DOHH2 (cell line): ENCODE results near the gene SLIT1.

Experiments
- EZH2phosphoT487 ChIP-seq: fragments of 200-600 bp; sonication (generic); IDR thresholded peaks from 2 replicates; pipeline ENCODE4 v1.6.1; 2017; ENCODE audit warnings: borderline replicate concordance, mild to moderate bottlenecking, antibody characterized with exemption, low read length, moderate library complexity, mixed read lengths
- TF ChIP-seq, protein P1 (sequence below): fragments of 200-600 bp; sonication (generic); IDR thresholded peaks from one replicate; pipeline ENCODE4 v1.5.1; 2014; ENCODE audit warnings: antibody characterized with exemption, mild to moderate bottlenecking, low read depth, low read length; ENCODE audit not compliant: poor library complexity, severe bottlenecking

DNA sequence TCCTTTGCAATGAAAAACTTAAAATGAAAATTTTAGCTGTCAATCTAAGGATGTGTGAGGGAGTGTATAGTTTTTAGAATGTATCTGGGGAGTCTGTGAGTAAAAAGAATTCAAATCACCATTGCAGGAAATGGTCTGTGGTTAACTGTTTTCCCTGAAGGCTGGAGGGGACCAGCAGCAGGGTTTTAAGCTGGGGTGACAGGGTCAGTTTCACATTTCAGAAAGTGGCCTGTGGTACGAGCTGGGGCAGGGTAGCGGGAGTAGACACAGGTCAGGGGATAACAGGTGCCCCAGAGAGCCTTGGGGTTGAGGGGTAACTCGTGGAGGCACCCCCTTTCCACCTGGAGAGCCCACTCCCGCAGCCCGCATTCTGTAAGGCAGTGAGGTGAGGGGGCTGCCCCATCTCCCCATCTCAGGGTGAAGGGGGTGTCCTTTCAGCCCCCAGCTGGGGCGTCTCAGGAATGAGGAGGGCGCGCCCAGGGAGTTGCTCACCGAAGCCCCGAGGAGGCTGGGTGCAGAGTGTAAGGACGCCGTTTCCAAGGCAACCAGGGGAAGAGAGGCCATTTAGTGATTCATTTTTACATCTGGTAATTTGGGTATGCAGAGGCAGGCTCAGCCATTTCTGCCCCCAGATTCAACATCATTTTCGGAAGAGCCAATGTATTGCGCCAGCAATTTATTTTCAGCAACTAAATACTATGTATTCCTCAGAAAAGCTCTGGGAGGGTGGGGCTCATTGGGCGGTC lies 168.9 kb downstream of the SLIT1 start:
- TF ChIP-seq, protein P1, sequence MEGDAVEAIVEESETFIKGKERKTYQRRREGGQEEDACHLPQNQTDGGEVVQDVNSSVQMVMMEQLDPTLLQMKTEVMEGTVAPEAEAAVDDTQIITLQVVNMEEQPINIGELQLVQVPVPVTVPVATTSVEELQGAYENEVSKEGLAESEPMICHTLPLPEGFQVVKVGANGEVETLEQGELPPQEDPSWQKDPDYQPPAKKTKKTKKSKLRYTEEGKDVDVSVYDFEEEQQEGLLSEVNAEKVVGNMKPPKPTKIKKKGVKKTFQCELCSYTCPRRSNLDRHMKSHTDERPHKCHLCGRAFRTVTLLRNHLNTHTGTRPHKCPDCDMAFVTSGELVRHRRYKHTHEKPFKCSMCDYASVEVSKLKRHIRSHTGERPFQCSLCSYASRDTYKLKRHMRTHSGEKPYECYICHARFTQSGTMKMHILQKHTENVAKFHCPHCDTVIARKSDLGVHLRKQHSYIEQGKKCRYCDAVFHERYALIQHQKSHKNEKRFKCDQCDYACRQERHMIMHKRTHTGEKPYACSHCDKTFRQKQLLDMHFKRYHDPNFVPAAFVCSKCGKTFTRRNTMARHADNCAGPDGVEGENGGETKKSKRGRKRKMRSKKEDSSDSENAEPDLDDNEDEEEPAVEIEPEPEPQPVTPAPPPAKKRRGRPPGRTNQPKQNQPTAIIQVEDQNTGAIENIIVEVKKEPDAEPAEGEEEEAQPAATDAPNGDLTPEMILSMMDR: no peak
- no peak for TF ChIP-seq EZH2phosphoT487
